Smooth muscle cell (in vitro differentiated cells): ENCODE data around the gene PRKAB1. TPM values are rescaled to one million over a fixed set of nuclear protein-coding genes. Genes with fewer than 3 reads are reported as not detected.

Experiments
- DNase-seq: peaks from one replicate; lab custom pipeline; 2025; ENCODE audit not compliant: unreplicated experiment; lab: John Stamatoyannopoulos, UW
- H2AFZ ChIP-seq: fragments of 200-600 bp; sonication (generic); 2 replicates; pipeline ENCODE4 v1.6.0; 2016; ENCODE audit warnings: antibody characterized with exemption, low read depth, mild to moderate bottlenecking
- H3F3A ChIP-seq: fragments of 200-600 bp; sonication (generic); 2 replicates; pipeline ENCODE4 v1.6.0; 2017; ENCODE audit warnings: antibody characterized with exemption, low read depth
- H3K27ac ChIP-seq: fragments of 200-600 bp; sonication (generic); 2 replicates; pipeline ENCODE4 v1.5.1; 2016; ENCODE audit warnings: low read depth, mild to moderate bottlenecking
- H3K27me3 ChIP-seq: fragments of 200-600 bp; sonication (generic); 2 replicates; pipeline ENCODE4 v1.6.1; 2016; ENCODE audit warnings: low read depth, mild to moderate bottlenecking
- H3K36me3 ChIP-seq: fragments of 200-600 bp; sonication (generic); 2 replicates; pipeline ENCODE4 v1.5.1; 2016; ENCODE audit warnings: low read depth
- H3K4me1 ChIP-seq: fragments of 200-600 bp; sonication (generic); 2 replicates; pipeline ENCODE4 v1.5.1; 2016; ENCODE audit warnings: low read depth
- H3K4me2 ChIP-seq: fragments of 200-600 bp; sonication (generic); 2 replicates; pipeline ENCODE4 v1.6.0; 2016; ENCODE audit warnings: mild to moderate bottlenecking
- H3K4me3 ChIP-seq: fragments of 200-600 bp; sonication (generic); 2 replicates; pipeline ENCODE4 v1.5.1; 2016; ENCODE audit warnings: mild to moderate bottlenecking
- H3K79me2 ChIP-seq: fragments of 200-600 bp; sonication (generic); 2 replicates; pipeline ENCODE4 v1.6.0; 2016; ENCODE audit warnings: low read depth, mild to moderate bottlenecking
- H3K9ac ChIP-seq: fragments of 200-600 bp; sonication (generic); 2 replicates; pipeline ENCODE4 v1.6.0; 2016; ENCODE audit warnings: low read depth
- H3K9me3 ChIP-seq: fragments of 200-600 bp; sonication (generic); replicated peaks from 2 replicates; pipeline ENCODE4 v1.5.1; 2016; ENCODE audit warnings: low read depth
- H4K20me1 ChIP-seq: fragments of 200-600 bp; sonication (generic); 2 replicates; pipeline ENCODE4 v1.6.0; 2016; ENCODE audit warnings: low read depth
- WGBS: methylation state at CpG from one replicate; pipeline ENCODE4 v1.1.7; 2016; ENCODE audit warnings: low lambda C conversion rate; 5-methylcytosine and 5-hydroxymethylcytosine counted together
- polyA plus RNA-seq: library from polyadenylated mRNA; unstranded; fragments of >200 nt; fragmentation: Nextera tagmentation; extraction: Ambion mirVana; gene quantifications from 2 replicates; pipeline ENCODE4 v1.2.1, GENCODE V29; 2016
- total RNA-seq: library from RNA; depleted of rRNA; stranded (reverse); fragments of >200 nt; gene quantifications from 2 replicates; pipeline ENCODE4 v1.2.3, GENCODE V29; 2014
- TF ChIP-seq, protein P1 (sequence below): fragments of 200-600 bp; sonication (generic); IDR thresholded peaks from 2 replicates; pipeline ENCODE4 v1.5.1; 2017; ENCODE audit warnings: borderline replicate concordance, mild to moderate bottlenecking, antibody characterized with exemption; ENCODE audit not compliant: insufficient read depth, poor library complexity, severe bottlenecking

PRKAB1 gene
- total and polyA plus RNA-seq, 2 experiments from 2014 or later: 24.7 to 26.0 TPM

DNA sequence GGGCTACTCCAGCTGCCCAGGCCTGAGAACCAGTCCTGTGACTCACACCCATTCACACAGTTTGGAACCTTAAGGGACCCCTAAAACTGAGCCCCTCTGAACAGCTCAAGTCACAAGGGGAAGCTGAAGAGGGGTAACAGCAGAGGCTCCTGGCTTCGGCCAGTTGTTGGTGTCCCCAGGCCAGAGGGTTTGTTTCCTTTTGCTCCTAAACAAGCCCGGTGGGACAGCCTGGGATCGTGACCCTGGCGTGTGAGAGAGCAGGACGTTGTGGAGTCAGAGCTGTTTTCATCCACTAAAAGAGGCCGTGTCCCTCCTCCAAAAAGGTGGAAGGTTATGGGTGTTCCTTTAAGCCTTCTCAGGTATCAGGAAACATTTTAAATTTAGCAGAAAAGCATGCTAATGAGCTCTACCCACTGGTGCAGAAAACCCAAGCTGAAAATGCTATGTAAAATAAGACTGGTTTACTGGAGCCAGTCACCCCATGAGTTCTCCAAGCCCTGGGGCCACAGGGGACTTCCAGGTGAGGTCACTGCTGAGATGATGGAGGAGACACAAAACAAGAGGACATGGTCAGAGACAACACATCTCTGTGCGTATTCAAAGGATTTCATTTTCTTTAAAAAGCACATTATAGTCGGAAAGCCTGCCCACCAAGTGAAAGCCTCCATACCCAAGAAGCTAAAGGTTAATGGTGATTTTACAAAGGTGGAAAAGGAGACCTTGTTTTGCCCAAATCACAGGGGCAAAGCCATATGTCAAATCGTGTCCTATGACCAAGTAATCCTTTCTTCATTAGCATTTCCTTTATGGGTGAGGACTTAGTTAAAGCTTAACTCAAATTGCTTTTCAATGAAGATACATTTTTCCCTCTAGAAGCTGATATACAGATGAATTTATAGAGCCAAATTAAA is 14.1 kb downstream of the PRKAB1 start:
- H3K4me2 ChIP-seq: no peak overlapping the region
- H3K4me1 ChIP-seq: peaks cover 8% of the 10 kb centered on the region
- H3K27me3 ChIP-seq: no peaks in the 10 kb centered on the region
- no peaks in the 10 kb centered on the region for H4K20me1 ChIP-seq
- H3K9me3 ChIP-seq: no peaks in the 10 kb centered on the region
- no peak overlapping the region for H3K27ac ChIP-seq
- peaks cover 13% of the 10 kb centered on the region for H3K36me3 ChIP-seq
- WGBS: 89% methylated on average over 9 of the region's 9 CpGs
- H3F3A ChIP-seq: no peaks in the 10 kb centered on the region
- H3K4me3 ChIP-seq: no peak overlapping the region
- no peaks in the 10 kb centered on the region for H3K79me2 ChIP-seq
- no peak for DNase-seq
- H3K9ac ChIP-seq: no peak overlapping the region
- H2AFZ ChIP-seq: no peak overlapping the region
- TF ChIP-seq, protein P1, sequence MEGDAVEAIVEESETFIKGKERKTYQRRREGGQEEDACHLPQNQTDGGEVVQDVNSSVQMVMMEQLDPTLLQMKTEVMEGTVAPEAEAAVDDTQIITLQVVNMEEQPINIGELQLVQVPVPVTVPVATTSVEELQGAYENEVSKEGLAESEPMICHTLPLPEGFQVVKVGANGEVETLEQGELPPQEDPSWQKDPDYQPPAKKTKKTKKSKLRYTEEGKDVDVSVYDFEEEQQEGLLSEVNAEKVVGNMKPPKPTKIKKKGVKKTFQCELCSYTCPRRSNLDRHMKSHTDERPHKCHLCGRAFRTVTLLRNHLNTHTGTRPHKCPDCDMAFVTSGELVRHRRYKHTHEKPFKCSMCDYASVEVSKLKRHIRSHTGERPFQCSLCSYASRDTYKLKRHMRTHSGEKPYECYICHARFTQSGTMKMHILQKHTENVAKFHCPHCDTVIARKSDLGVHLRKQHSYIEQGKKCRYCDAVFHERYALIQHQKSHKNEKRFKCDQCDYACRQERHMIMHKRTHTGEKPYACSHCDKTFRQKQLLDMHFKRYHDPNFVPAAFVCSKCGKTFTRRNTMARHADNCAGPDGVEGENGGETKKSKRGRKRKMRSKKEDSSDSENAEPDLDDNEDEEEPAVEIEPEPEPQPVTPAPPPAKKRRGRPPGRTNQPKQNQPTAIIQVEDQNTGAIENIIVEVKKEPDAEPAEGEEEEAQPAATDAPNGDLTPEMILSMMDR: no peak

GRCh38 chr12:119682639-119683252 is 14.8 kb downstream of the PRKAB1 start:
- TF ChIP-seq, protein P1: no peak
- Histone ChIP-seq H3K27ac (no peak overlapping the region), H2AFZ (no peak overlapping the region), H3K4me2 (no peak overlapping the region), H4K20me1 (no peaks in the 10 kb centered on the region), H3K27me3 (no peaks in the 10 kb centered on the region), H3K4me1 (peaks cover 8% of the 10 kb centered on the region), H3K36me3 (peaks cover 8% of the 10 kb centered on the region), H3K9me3 (no peaks in the 10 kb centered on the region), H3F3A (no peaks in the 10 kb centered on the region), H3K79me2 (no peaks in the 10 kb centered on the region), H3K4me3 (no peak overlapping the region), H3K9ac (no peak overlapping the region)
- no peak for DNase-seq
- WGBS: 95% methylated on average over 3 of the region's 3 CpGs

DNA sequence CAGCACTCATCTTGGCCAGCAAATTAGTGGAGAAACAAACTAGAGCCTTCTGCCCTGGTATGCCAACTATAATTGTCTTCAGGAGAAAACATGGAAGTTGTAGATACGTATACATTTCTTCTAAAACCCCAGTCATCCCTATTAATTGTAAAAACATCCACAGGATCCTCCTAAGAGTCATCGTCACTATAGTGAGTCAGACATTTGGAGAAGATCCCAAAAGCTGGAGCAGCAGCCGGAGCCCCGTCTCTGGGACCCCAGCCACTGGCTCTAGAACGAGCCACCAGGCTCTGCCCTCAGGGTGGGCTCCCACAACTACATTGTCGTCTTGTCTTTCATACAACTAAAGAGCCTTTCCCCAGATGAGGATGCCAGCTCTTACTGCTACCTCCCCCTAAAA is 15.5 kb downstream of the PRKAB1 start:
- TF ChIP-seq, protein P1: no peak
- Histone ChIP-seq H3F3A (no peaks in the 10 kb centered on the region), H3K4me1 (peaks cover 6% of the 10 kb centered on the region), H3K9me3 (no peaks in the 10 kb centered on the region), H3K27ac (no peak overlapping the region), H3K79me2 (no peaks in the 10 kb centered on the region), H3K27me3 (no peaks in the 10 kb centered on the region), H4K20me1 (no peaks in the 10 kb centered on the region), H3K4me2 (no peak overlapping the region), H3K36me3 (peaks cover 7% of the 10 kb centered on the region), H3K9ac (no peak overlapping the region), H2AFZ (no peak overlapping the region), H3K4me3 (no peak overlapping the region)
- DNase-seq: no peak
- WGBS: 89% methylated on average over 6 of the region's 6 CpGs
